ENCODE data around the gene RNF112.
A peak's percentile ranks its signal among the peaks of the same experiment; 100 is the strongest.
"Not testable (repeated sequence)": the region's sequence is repeated elsewhere in the genome, so short reads cannot be mapped to it uniquely, and the experiment has no call there.

Gene RNF112

DNA sequence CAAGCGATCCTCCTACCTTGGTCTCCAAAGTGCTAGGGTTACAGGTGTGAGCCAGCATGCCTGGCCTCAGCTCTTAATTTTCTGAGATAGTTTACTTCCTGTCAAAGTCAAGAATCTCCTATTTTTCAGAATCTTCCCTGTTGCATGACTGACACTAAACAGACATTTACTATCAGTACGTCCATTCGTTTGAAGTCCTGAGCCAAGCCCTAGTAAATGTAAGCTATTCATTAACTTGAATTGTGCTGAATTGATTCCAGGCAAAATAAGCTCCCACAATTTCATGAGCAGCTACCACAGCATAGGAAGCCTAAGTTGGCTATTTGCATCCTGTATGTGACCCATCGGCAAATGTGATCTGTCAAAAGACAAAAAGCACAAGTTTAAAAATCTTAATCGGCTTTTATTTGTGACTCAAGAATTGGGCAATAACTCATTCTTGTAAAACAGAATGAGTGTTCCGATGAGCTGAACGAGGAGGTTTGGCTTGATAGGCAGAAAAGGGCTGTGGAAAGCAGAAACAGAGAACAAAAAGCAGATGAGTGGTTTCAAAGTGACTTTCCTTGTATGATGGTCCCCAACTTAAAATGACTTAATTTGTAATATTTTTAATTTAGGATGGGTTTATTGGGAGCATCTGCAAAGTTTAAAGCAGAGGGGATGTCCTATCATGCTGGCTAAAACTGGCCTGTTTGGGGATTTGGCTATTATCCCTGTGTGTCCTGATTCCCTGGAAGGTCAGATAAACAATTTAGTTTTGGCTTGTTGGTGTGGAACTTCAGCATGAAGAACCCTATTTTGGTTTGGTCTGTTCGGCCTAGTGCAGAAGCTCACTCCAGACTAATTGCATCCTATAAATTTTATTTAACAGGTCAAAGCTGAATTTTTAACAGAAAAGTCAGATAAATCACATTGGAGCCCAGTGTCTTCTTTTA, 14.2 kb downstream of the RNF112 start:
- DNase-seq, result no peak
- intact Hi-C loops (cut with DNase I), result no loop called here

DNA sequence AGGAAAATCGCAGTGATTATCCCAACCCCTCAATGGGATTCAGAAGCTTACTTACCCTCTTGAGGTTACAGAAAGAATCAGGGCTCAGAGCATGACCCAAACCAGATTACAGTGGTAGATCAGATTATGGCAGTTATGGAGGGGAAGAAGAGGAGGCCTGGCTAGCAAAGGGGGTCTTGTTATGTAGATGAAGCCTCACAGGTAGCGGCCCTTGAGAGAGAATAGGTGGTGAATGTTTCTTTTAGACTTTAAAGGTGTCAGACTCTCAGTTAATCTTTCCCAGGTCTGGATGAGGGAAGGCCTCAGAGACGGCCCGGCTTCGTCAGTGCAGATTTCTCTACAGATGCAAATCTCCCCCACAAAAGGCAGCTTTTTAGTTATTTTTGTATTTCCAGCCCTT, 15.6 kb downstream of the RNF112 start:
- intact Hi-C loops (cut with DNase I), result no loop called here
- no peak for DNase-seq

DNA sequence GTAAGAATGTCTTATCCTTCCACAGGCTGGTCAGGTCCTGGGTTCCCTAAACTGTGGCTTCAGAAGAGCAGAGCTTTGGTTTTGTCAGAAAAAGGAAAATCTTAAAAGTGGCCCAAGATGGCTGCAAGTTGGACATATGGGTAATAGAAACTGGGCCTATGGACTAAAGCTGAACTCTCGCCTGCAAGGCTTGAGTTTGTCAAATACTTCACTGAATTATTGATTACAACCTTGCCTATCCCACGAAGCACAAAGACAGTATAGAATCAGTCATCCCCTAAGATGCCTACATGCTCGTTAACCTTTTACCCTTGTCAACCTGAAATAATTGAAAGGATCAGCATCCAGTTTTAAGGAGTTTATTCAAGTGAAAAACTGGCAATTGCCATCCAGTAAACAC, 20.7 kb downstream of the RNF112 start:
- no peak for DNase-seq
- intact Hi-C loops (cut with DNase I), result loop anchor here (10.0 kb wide), 1 partner anchor 77 kb away; no protein-coding TSS in a partner anchor

DNA sequence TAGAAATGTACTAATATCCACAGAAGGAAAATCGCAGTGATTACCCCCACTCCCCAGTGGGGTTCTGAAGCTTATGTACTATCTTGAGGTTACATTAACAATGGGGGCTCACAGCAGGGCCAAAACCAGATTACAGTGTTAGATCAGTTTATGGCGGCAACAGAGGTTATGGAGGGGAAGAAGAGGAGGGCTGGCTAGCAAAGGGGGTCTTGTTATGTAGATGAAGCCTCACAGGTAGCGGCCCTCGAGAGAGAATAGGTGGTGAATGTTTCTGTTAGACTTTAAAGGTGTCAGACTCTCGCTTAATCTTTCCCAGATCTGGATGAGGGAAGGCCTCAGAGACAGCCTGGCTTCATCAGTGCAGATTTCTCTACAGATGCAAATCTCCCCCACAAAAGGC, 22.2 kb downstream of the RNF112 start:
- DNase-seq, result no peak
- intact Hi-C loops (cut with DNase I), result loop anchor here (10.0 kb wide), 1 partner anchor 78 kb away; no protein-coding TSS in a partner anchor

DNA sequence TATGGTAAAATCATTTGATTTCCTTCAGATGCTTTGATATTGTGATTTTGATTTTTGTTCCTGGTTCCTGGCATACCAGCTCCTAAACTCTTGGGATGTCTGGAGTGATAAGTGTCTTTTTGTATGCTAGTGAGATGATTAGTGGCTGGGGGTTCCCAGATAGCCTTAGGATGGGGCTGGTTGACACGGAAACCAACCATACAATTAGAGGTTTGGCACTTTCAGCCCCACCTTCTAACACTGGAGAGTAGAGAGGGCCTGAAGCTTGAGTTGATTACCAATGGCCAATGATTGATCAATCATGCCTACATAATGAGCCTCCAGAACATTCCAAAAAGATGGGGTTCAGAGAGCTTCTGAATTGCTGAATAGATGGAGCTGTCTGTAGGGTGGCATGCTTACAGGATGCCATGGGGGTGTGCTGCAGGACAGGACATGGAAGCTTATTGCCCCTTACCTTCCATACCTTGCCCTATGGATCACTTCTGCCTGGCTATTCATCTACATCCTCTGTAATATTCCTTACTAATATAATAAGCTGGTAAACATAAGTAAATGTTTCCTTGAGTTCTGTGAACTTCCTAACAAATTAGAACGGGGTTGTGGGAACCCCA, 22.8 kb downstream of the RNF112 start:
- no peak for DNase-seq
- intact Hi-C loops (cut with DNase I), result loop anchor here (10.0 kb wide), 1 partner anchor 79 kb away; no protein-coding TSS in a partner anchor

DNA sequence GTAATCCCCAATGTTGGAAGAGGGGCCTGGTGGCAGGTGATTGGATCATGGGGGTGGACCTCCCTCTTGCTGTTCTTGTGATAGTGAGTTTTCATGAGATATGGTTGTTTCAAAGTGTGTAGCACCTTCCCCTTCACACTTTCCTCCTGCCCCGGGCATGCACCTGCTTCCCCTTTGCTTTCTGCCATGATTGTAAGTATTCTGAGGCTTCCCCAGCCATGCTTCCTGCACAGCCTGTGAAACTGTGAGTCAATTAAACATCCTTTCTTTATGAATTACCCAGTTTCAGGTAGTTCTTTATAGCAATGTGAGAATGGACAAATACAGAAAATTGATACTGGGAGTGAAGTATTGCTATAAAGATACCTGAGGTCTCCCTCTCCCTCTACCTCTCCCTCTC, 29.4 kb downstream of the RNF112 start:
- intact Hi-C loops (cut with DNase I), result no loop called here
- no peak for DNase-seq

DNA sequence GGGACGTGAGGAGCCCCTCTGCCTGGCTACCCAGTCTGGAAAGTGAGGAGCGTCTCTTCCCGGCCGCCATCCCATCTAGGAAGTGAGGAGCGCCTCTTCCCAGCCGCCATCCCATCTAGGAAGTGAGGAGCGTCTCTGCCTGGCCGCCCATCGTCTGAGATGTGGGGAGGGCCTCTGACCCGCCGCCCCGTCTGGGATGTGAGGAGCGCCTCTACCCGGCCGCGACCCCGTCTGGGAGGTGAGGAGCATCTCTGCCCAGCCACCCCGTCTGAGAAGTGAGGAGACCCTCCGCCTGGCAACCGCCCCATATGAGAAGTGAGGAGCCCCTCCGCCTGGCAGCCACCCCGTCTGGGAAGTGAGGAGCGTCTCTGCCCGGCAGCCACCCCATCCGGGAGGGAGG, 30.3 kb downstream of the RNF112 start:
- intact Hi-C loops (cut with DNase I); DNase-seq: not testable (repeated sequence)

DNA sequence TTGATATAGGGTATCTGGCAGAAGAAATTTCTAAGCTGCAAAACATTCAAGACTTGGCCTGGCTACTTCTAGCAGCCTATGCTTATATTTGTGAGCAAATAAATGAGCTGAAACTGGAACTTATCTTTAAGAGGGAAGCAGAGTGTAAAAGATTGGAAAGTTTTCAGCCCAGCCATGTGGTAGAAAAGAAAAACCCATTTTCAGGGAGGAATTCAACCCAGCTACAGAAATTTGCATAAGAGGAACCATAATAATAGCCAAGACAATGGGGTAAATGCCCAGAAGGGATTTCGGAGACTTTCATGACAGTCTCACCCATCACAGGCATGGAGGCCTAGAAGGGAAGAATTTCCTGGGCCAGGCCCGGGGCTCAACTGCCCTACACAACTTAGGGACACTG, 31.7 kb downstream of the RNF112 start:
- intact Hi-C loops (cut with DNase I), result no loop called here
- DNase-seq, result no peak

DNA sequence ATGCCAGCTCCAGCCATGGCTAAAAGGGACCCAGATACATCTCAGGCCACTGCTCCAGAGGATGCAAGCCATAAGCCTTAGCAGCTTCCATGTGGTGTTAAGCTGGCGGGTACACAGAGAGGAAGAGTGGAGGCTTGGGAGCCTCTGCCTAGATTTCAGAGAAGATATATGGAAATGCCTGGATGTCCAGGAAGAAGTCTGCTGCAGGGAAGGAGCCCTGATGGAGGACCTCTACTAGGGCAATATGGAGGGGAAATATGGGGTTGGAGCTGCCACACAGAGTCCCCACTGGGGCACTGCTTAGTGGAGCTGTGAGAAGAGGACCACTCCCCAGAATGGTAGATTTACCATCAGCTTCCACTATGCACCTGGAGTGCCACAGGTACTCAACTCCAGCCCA, 32.1 kb downstream of the RNF112 start:
- intact Hi-C loops (cut with DNase I), result no loop called here
- no peak for DNase-seq

DNA sequence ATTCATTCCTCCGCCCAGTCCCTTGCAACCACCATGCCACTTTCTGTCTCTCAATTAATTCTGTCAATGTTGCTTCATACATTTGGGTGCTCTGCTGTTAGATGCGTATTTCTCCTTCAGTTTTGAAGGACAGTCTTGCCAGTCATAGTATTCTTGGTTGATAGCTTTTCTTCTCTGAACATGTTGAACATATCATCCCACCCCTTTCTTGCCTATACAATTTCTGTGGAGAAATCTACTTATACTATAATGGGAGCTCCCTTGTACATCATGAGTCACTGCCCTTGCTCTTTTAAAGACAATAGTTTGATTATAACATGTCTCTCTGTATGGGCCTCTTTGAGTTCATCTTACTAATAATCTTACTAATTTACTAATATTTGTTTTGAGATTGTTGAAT, 34.1 kb downstream of the RNF112 start:
- intact Hi-C loops (cut with DNase I), result loop anchor here (5.0 kb wide), 1 partner anchor 78 kb away; no protein-coding TSS in a partner anchor
- DNase-seq, result no peak

DNA sequence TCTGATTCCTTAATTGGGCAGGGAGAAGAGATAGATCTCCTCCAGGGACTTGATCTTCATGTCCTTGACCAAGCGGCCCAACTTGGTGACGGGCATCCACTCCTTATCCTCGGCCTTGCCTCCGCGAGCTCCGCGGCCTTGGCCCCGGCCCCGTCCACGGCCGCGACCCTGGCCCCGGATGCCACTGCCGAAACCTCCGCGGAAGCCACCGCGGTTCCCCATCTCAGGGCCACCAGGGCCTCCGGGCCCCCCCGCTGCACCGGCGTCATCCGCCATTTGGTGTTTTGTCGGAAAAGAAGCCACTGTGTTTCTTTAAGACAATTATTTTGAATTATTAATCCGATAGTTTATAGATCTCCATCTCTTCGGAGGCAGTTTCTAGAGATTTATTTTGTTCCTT, 35.5 kb downstream of the RNF112 start:
- peak in 10 of 42 donors; percentile 9 to 57 (median 22) for DNase-seq

DNA sequence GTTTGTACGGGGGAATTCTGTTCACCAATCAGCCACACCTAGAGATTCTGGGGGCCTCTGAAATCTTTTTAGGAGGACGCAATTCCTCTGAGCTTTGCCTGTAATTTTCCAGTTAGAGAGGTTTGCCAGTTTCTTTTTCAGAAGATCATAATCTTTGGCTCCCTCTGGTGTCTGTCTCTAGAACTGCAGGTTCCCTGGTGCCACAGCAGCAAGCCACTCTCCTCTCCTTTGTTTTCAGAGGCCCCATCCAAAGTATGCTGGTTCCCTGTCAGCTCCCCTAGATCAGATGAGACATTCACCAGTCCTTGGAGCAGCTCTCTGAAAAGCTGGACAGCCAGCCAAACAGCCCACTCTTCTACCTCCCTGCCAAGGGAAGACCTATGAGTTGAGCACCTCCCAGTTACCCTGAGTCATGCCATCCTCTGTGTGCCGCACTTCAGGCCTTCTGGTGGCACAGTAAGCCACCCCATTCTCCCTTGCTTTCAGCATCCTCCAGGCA, 36.1 kb downstream of the RNF112 start:
- intact Hi-C loops (cut with DNase I), result loop anchor here (5.0 kb wide), 1 partner anchor 80 kb away; no protein-coding TSS in a partner anchor
- peak; percentile 15 to 96 (median 79) for DNase-seq

More for the DNA sequence above, 35.5 kb downstream of the RNF112 start:
- intact Hi-C loops (cut with DNase I), result loop anchor here (5.0 kb wide), 1 partner anchor 79 kb away; no protein-coding TSS in a partner anchor

DNA sequence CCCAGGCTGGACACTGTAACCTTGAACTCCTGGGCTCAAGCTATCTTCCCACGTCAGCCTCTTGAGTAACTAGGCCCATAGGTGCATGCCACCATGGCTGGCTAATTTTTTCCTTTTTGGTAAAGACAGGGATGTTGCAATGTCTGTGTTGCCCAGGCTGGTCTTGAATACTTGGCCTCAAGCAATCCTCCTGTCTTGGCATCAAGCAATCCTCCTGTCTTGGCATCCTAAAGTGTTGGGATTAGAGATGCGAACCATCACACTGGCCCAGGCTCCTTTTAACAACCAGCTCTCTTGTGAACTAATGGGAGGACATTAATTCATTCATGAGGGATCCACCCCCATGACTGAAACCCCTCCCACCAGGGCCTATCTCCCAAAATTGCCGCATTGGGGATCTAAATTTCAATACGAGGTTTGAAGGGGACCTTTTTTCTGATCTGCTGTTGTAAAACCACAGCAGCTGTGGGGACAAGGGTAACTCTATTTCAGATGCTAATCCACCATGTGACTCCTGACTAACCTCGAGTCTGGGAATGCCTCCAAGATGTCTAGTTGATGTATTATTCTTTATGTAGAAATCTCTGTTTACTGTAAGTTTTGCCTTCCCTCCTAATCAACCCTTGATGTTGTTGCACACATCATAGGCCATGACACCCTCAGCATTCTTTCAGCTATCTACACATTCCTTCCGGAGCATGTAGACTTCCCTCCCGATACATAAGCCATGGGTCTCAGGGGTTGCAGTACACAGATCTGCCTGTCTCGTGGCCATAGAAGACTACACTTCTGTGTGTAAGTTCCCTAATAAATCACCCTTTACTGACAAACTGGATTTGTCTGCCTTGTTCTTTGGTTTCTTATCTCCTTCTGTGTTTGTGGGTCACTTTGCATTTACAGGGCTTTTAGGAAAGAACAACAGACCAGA, 37.6 kb downstream of the RNF112 start:
- intact Hi-C loops (cut with DNase I), result loop anchor here (5.0 kb wide), 1 partner anchor 81 kb away; no protein-coding TSS in a partner anchor
- DNase-seq, result peak in 30 of 42 donors; percentile 5 to 84 (median 52)

DNA sequence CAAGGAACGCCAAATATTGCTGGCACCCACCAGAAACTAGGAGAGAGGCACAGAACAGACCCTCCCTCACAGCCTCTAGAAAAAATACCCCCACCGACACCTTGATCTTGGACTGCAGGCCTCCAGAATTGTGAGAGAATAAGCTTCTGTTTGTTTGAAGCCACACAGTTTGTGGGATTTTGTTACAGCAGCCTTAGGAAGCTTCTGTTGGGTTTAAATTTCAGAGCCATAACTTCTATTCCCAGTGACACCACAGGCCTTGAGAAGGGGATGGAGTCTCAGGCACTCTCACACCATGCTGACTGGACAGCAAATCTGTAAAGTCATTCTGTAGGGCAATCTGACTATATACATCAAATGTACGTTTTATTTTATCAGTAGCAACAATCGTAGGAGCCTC, 38.6 kb downstream of the RNF112 start:
- DNase-seq, result no peak
- intact Hi-C loops (cut with DNase I), result loop anchor here (5.0 kb wide), 1 partner anchor 82 kb away; no protein-coding TSS in a partner anchor

DNA sequence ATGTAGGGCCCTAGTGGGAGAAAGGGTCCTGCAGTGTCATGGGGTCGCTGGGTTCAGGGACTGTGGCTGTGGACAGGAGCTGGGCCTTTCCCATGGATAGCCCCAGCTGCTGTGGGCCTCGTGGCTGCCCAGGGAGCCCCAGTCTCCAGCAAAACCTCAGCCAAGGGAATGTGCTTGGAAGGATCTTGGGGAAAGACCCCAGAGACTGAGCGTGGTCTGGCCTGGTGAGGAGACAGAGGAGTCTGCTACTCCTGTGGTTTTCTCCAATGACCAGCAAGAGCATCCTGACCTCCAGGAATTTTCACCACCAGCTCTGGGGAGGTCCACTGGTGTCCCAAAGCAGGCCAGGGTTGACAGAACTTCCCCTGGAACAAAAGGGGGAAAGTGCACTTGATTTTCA, 42.3 kb downstream of the RNF112 start:
- intact Hi-C loops (cut with DNase I), result no loop called here

DNA sequence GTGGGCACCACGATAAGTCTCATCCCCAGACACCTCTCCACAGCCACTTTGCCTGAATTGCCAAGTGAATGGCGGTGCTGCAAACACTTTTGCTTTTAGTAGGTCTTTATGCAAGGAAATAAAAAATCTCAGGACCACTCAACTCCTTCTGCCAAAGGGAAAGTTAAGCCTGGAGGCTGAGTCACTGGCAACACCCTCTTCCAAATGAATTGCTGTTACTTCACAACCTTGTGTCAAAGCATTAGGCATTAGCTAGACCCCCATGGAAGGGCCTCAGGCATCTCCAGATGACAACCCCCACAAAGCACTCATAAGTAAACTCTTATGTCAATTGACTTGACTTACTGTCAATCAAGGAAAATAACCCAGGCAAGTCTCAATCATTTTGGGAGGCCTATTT, 43.0 kb downstream of the RNF112 start:
- intact Hi-C loops (cut with DNase I), result no loop called here
- peak in 1 of 42 donors; percentile 3 for DNase-seq

More for the DNA sequence above, 42.3 kb downstream of the RNF112 start:
- DNase-seq, result peak in 1 of 42 donors; percentile 8

DNA sequence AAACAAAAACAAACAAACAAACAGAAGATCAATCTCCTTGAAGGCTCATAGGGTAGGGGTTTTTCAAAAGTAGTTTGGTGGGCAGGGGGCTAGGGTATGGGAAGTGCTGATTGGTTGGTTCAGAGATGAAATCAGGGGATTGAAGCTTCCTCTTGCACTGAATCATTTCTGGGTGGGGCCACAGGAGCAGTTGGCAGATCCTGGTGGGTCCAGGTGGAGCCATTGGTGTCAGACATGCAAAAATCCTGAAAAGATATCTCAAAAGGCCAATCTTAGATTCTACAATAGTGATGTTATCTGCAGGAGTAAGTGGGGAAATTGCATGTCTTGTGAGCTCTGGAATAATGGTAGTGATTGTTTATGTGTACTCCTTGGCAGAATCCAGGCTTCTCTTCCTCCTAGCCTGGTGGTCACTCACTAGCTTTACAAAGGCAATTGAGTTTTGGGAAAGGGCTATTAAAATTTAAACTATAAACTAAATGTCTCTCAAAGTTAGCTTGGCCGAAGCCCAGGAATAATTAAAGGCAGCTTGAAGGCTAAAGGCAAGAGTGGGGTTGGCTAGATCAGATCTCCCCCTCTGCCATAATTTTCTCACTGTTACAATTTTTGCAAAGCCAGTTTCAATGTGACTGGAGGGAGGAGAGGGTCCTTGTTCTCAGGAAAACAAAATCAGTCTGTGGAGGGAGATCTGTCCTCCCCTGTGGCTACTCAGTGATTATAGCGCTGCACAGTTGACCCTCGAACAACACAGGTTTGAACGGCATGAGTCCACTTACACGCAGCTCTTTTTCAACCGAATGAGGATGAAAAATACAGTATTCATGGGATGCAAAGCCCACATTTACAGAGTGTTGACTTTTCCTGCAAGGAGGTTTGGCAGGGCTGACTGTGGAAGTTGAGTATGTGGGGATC, 45.2 kb downstream of the RNF112 start:
- DNase-seq, result peak in 2 of 42 donors; percentile 5 to 33
- intact Hi-C loops (cut with DNase I), result no loop called here

DNA sequence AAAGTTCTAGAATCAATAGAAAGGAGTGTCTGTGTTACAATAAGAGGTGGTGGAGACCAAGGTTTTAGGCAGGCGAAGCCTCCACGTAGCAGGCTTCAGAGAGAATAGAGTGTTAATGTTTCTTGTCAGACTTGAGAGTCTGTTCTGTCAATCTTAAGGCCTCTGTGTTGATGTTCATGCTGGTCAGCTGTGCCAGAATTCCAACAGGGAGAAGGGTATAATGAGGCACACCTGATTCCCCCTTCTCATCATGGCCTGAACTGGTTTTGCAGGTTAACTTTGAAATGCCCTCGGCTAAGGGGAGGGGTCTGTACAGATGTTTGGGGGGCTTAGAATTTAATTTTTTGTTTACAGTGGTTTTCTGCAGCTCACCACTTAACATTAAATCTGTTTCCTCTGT, 46.0 kb downstream of the RNF112 start:
- DNase-seq, result no peak
- intact Hi-C loops (cut with DNase I), result no loop called here

All from head of caudate nucleus (tissue), 42 donors.